ENCODE measurements around the gene KCNJ9. TPM values are rescaled to one million over a fixed set of nuclear protein-coding genes. Genes with fewer than 3 reads are reported as not detected.

KCNJ9 gene
- total and polyA plus RNA-seq, 2 of the 4 experiments (the other 2 are of a cell fraction) = not detected

DNA sequence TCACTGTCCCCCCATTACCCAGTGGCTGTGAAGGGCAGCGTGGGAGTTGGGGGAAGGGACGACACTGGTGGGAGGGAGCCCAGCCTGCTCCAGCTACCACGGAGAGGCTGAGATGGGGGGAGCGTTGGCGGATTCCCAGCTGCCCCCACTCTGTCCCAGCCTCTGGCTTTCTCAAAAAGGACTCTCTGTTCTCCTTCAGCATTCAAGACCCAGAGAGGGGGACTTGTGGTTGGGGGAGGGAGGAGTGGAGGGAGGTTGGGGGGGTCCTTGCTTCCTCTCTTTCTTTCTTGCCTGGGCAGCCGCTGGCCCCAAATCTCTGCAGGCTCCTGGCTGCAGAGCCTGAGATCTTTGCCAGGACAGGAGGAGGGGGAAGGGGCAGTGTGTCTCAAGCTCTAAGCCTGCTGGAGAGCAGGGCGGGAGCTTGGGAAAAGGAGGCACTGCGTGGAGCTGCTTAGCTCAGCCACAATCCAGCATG, 36.4 kb downstream of the KCNJ9 start:
- H3K18ac ChIP-seq (ENCODE audit: low read depth, low read length) = peak overlapping the region; percentile 6; the same call in 1 of the 2 replicates
- no peak overlapping the region for H2BK5ac ChIP-seq (ENCODE audit: low read depth, low read length, poor library complexity, severe bottlenecking)
- no peak overlapping the region for H3K56ac ChIP-seq (ENCODE audit: extremely low read depth, insufficient read depth, low read length)
- H3K9me1 ChIP-seq (ENCODE audit: insufficient read depth, low read length) = no peaks in the 10 kb centered on the region; the same call in 1 of the 2 replicates
- no peak overlapping the region; the same call in 1 of the 2 replicates for H2BK120ac ChIP-seq (ENCODE audit: low read depth, low read length)
- in situ Hi-C loops (cut with MboI; ENCODE audit: low sequenced_read_pairs) (no loop called here), dilution Hi-C loops (cut with HindIII; ENCODE audit: low sequenced_read_pairs, unreplicated experiment) (no loop called here), intact Hi-C loops (cut with micrococcal nuclease) (no loop called here)
- no peaks in the 10 kb centered on the region for H3K9me3 ChIP-seq (ENCODE audit: control insufficient read depth, insufficient read depth, low read length)
- no peak overlapping the region for H2BK15ac ChIP-seq (ENCODE audit: low read depth, low read length)
- peak overlapping the region; percentile 43; the same call in 1 of the 2 replicates for H3K4ac ChIP-seq (ENCODE audit: low read depth, low read length)
- no peak overlapping the region for H3K27ac ChIP-seq (ENCODE audit: insufficient read depth, low read length)
- CTCF ChIA-PET = interaction anchor here (0.6 kb wide), 1 partner anchor 45 kb away, joined by 6 read pairs; no protein-coding TSS in a partner anchor
- H2AFZ ChIP-seq (replicated peaks; ENCODE audit: low read length, poor library complexity) = no peak overlapping the region
- no peaks in the 10 kb centered on the region for H3K36me3 ChIP-seq (ENCODE audit: control insufficient read depth, insufficient read depth, low read length)
- H2AK9ac ChIP-seq (replicated peaks; ENCODE audit: low read depth, low read length, poor library complexity) = no peak overlapping the region
- TF ChIP-seq RAD21 (IDR thresholded peaks at IDR 0.05; ENCODE audit: low read length) (no peak), NFE2L2 (IDR thresholded peaks at IDR 0.05; ENCODE audit: low read depth, low read length) (no peak), MXI1 (IDR thresholded peaks at IDR 0.05; ENCODE audit: borderline replicate concordance, low read depth, low read length) (no peak), USF2 (IDR thresholded peaks at IDR 0.05; ENCODE audit: low read depth, low read length) (no peak), CTCF (conservative IDR thresholded peaks at IDR 0.05; ENCODE audit: low read depth, low read length) (no peak), MAZ (IDR thresholded peaks at IDR 0.05; ENCODE audit: borderline replicate concordance, low read depth, low read length) (no peak), POLR2A (IDR thresholded peaks at IDR 0.05; ENCODE audit: low read depth, low read length) (no peak), BHLHE40 (IDR thresholded peaks at IDR 0.05; ENCODE audit: low read depth, low read length) (no peak), CEBPB (IDR thresholded peaks at IDR 0.05; ENCODE audit: low read depth, low read length) (no peak)
- no peaks in the 10 kb centered on the region for H3K79me1 ChIP-seq (ENCODE audit: low read depth in 1 of 2, low read length in 2 of 2)
- H3K4me3 ChIP-seq (ENCODE audit: insufficient read depth, low read depth, low read length) = no peak overlapping the region
- H4K8ac ChIP-seq (ENCODE audit: low read depth in 2 of 2, low read length in 2 of 2) = no peak overlapping the region
- H4K20me1 ChIP-seq (ENCODE audit: insufficient read depth, low read length) = no peaks in the 10 kb centered on the region
- H4K91ac ChIP-seq (ENCODE audit: insufficient read depth, low read depth, low read length) = peak overlapping the region; percentile 38; the same call in 1 of the 2 replicates
- H3K9ac ChIP-seq (ENCODE audit: low read depth, low read length) = no peak overlapping the region
- POLR2A ChIA-PET (ENCODE audit: unreplicated experiment) = no interaction called here
- peaks cover 46% of the 10 kb centered on the region for H3K27me3 ChIP-seq (ENCODE audit: control insufficient read depth, insufficient read depth, low read length)
- BruUV-seq (replicated peaks) = no TSS peak
- H4K5ac ChIP-seq (ENCODE audit: low read depth, low read length) = peak overlapping the region; percentile 21; the same call in 1 of the 2 replicates
- peak; percentile 31 for DNase-seq
- peak; percentile 77 for ATAC-seq (ENCODE audit: low read depth)
- no peak overlapping the region for H2BK20ac ChIP-seq (ENCODE audit: low read depth, low read length)
- no peak overlapping the region for H3K14ac ChIP-seq (replicated peaks; ENCODE audit: low read depth, low read length)
- WGBS, 2 experiments (ENCODE audit: extremely low coverage in 2 of 2, insufficient read length in 1 of 2) = no CpG with 5 or more reads among the region's 8 CpGs
- H3K23ac ChIP-seq (ENCODE audit: low read depth, low read length) = peak overlapping the region; percentile 37; the same call in 1 of the 2 replicates
- no peak overlapping the region for H2AK5ac ChIP-seq (ENCODE audit: low read depth, low read length)
- peaks cover 15% of the 10 kb centered on the region; the same call in 1 of the 2 replicates for H3K4me1 ChIP-seq (ENCODE audit: control insufficient read depth, insufficient read depth, low read length)
- no peak overlapping the region; the same call in 1 of the 2 replicates for H3K4me2 ChIP-seq (ENCODE audit: low read depth, low read length)

All from IMR-90 (cell line).